GM21381 (cell line): ENCODE results near the gene DOCK9.
"Not testable (repeated sequence)": the region's sequence is repeated elsewhere in the genome, so short reads cannot be mapped to it uniquely, and the experiment has no call there.

Source experiments
- ATAC-seq: cut with Tn5 transposase; IDR thresholded peaks from one replicate; pipeline ENCODE4 v1.9.1; 2021; ENCODE audit warnings: mild to moderate bottlenecking, moderate library complexity; ENCODE audit not compliant: unreplicated experiment

Gene DOCK9

DNA sequence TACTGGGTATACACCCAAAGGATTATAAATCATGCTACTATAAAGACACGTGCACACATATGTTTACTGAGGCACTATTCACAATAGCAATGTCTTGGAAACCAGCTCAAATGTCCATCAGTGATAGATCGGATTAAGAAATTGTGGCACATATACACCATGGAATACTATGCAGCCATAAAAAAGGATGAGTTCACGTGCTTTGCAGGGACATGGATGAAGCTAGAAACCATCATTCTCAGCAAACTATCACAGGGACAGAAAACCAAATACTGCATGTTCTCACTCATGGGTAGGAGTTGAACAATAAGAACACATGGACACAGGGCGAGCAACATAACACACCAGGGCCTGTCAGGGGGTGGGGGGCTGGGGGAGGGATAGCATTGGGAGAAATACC, 223.4 kb downstream of the DOCK9 start:
- not testable (repeated sequence) for ATAC-seq

DNA sequence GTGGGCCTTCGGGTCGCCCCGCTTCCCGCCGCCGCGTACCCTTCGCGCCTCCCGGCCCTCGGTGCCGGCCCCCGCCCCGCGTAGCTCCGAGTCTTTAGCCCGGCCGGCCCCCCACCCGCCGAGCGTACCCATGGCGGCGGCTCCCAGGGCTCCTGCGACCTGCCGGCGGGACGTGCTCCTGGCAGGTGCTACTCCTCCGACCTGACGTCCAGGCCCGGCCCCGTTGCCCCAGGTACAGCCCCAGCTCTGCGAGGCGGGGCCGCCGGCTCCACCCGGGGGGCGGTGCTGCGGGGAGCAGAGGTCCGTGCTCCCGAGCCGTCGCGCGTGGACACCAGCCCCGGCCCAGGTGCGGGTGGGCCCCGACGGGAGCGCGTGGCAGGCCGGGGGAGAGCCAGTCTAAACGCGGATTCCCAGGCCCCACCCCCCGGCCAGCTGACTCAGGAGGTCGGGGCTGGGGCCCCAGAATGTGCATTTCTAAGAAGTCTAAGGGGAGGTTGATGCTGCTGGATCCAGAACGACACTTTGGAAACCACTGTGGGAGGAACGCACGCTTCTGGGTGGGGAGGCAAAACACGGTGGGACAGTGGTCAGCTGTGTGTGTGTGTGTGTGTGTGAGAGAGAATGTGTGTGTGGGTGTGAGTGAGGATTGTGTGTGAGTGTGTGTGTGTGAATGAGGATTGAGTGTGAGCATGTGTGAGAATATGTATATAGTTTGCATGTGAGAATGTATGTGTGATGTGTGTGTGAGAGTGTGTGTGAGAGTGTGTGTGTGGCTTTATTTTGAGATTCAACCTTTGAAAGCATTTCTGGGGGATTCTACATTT, 225.2 kb downstream of the DOCK9 start, which contains the start of gene SLC15A1:
Gene SLC15A1 (minus strand): TSS at position 206 of the 824 bp plus-strand sequence. CDS start 74 bp downstream, at position 132.
- ATAC-seq = no peak

DNA sequence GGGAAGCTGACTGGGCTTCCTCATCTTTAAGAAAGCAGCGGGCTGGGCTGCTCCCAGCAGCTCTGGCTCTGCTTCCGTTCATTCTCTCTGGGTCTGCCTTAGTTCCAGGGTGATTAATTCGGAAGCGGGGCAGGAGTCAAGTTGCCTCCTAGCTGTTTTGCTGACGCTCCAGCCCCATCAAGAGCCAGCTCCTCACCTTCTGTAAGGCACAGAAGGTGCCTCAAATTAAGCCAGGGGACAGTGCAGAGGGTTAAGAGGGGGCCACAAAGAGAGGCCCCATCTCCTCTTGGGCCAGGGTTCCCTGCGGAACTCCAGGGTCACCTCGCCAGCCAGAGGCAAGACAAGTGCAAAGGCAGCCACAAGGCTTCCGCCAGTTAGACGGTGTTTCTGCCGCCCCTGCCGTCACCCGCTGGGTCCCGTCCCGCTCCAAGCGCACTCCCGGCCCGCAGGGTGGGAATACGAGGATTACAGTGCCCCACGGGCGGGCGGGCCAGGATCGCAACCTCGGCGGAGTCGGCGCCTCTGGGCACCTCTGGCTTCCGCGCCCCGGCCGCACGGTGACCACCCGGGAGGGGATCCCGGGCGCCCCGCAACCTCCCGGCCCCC, 225.9 kb downstream of the DOCK9 start:
- ATAC-seq = no peak

DNA sequence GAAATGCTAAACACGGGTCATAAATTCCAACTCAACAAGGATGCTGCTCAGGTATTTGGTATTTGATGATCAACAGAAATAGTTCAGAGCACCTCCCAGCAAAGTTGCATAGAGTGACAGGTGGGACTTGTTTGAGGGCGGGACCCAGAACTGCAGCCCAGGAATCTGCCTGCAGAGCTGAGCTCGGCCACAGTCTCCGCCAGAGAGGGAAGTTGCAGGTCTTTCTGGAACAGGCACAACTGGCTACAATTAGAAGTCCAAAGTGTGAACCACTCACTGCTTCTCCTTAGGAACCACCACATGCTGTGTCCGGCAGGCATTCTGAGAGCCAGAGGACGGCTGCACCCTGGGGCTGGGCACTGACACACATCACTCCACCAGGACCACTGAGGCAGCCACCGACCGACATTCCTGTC, 226.5 kb downstream of the DOCK9 start:
- ATAC-seq = no peak

DNA sequence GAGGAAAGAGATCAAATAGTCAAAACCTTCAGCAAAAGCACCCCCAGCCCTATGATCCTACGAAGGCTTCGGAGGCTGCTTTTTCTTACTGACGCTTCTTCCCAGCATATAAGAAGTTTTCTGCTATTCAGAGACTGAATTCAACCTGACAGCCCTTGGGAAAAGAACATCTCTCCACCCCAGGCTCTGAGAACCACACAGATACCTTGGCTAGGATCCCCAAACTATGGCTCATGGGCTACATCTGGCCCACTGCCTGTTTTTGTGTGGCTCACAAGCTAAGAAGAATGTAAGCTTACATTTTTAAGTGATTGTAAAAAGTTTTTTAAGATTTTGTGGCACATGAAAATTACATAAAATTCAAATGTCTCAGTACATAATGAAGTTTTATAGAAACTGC, 228.4 kb downstream of the DOCK9 start:
- ATAC-seq = no peak

DNA sequence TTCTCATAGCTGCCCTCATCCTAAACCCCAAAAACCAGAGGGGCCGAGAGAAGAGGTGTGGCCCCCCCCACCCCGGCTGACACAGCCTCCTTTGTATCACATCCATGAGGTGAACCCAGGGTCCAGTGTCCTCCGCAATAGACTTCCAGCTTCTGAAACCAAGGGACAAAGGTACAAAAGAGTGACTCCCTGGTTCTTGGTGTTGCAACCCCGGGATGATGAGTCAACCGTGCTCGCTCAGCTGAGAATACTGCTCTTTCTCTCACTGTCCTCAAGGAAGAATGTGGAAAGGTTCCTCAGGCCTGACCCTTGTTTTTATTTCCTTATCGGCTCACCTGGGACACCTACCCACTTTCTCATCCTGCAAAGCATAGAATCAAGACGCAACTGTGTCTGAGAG, 230.9 kb downstream of the DOCK9 start:
- no peak for ATAC-seq
